ENCODE data around the gene PPP4R1.

The PPP4R1 gene

DNA sequence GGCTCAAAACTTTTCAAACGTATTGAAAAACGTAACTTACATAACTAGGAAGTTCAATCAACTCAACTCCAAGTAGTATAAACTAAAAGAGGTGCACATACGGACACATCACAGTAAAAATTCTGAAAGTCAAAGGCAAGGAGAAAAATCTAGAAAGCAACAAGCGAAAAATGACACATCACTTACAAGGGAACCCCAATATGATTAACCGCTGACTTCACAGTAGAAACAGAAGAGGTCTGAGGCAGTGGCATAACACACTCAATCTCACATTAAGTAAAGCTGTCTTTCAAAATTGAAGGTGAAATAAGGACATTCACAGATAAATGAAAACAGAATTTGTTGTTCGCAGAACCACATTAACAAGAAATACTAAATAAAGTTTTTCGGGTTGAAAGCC is 32.7 kb downstream of the PPP4R1 start:
- DNase-seq, result no peak

DNA sequence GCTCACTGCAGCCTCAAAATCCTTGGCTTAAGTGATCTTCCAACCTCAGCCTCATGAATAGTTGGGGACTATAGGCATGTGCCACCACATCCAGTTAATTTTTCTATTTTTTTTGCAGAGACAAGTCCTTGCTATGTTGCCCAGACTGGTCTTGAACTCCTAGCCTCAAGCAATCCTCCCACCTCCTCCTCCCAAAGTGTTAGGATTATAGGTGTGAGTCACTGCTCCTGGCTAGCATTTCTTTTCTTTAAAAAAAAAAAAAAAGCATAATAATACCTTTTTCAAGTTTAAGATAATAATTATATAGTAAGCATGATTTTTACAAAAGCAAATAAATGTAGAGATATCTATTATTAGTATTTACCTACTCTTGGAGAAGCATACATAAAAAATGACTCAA is 36.1 kb downstream of the PPP4R1 start:
- no peak for DNase-seq

DNA sequence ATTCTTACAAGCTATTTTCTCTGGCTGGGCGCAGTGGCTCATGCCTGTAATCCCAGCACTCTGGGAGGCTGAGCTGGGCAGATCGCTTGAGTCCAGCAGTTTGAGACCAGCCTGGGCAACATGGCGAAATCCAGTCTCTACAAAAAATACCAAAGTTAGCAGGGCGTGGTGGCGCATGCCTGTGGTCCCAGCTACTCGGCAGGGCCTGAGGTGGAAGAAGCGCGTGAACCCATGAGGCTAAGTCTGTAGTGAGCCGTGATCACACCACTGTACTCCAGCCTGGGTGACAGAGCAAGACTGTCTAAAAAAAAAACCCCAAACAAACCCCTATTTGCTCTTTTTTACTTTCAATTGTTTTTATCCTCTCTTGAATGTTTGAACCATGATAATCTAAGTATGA is 37.0 kb downstream of the PPP4R1 start:
- no peak for DNase-seq

DNA sequence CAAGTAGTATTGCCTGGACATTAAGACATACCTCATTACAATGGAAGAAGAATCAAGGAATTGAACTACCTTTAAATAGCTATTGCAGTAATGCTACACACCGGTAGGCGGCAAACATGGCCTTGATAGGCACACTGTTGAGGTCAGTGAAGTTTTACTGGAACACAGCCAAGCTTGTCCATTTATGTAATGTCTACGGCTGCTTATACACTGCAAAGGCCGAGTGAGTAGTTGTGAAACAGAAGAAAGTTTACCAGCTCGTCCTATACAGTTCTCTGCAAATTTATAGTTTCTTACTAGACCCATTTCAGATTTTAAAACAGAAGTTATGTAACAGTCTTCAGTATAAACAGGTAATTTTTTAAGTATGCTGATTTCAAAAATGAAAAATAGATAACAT is 38.8 kb downstream of the PPP4R1 start:
- peak; percentile 12 for DNase-seq

DNA sequence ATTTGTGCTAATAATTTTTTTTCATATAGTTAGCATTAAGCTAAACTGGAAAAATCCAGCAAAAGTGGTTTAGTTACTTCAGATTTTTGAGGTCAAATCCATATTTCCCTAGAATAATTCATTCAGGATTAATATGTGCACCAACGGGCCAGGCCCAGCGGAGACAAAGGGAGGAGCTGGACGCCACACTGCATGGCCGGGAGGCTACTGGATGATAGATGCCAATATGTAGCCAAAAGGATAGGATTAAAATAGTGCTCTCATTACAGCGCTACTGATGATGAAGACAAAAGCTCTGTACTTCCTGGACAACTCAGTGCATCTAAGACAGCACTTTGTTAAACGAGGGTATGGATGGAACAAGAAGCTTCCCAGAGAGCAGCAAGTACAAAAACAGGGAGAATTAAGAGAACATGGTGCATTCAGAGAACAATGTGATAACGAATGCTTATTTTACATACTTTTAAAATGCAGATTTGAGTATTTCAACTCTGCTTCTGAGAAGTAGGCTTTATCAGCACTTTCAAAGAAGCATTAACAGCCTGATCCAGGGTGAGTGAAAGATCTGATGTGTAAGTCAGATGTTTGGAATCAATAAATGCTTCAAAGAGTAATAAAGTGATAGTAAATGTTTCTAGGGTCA is 39.8 kb downstream of the PPP4R1 start:
- DNase-seq, result no peak

DNA sequence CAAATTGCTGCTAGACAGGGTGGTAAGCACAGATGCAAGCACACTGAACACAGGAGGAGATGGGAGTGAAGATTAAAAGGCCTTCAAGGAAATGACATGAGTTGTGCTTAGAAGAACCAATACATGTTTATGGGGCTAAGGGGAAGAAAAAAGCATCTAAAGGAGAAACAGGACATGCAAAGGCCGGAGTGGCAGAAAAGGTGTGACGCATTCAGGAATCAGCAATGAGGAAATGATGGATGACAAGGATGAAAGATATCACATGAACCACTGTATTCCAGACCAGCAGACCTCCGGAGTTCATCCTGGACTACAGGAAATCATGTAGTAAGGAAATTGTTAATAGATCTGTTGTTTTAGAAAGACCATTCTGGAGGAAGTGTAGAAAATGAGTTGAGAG is 42.8 kb downstream of the PPP4R1 start:
- DNase-seq, result no peak

DNA sequence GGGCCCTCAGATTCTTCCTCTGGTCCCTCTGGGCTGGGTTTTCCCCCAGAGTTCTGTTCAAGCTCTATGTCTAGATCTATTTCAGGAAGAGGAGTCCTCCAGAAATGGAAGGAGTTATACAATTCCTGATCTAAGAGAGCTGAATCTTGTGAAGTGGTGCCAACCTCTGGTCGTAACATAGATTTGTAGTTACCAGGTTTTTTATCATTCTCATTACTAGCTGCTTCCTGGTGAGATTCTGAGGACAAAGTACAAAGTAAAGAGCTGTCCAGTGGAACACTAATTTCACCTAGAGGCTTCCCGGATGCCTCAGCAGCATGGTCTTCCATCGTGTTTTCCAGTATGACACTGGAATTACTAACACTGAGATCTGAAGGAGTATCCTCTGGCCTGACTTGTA is 44.1 kb downstream of the PPP4R1 start:
- DNase-seq, result no peak

DNA sequence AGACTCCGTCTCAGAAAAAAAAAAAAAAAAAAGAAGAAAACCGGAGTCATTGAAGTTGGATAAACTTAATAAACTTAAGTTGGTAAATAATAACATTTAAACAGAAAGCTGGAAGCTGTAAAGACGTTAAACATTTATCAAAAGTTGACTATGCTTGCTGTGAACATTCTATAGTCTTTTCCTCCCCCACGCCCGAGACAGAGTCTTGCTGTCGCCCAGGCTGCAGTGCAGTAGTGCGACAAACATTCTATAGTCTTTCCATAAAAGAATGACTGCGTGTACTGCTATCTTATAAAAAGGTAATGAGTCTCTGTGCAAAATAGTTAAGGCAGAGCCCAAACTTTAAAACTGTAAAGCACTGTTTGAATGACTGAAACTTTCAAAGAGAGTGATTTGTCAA is 45.2 kb downstream of the PPP4R1 start:
- no peak for DNase-seq

DNA sequence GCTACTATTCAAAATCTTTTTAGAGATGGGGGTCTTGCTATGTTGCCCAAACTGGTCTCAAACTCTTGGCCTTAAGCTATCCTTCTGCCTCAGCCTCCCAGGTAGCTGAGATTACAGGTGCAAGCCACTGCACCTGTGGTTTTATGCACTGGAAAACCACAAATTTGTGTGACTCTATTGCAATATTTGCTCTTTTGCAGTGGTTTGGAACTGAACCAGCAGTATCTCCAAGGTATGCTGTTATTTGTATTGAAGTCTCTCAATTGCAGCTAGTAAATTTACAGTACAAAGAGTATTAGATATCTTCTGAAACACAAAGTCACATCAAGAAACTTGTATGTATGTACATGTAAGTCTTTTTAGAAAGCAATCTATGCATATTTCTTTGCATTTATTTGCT is 46.2 kb downstream of the PPP4R1 start:
- DNase-seq, result no peak

DNA sequence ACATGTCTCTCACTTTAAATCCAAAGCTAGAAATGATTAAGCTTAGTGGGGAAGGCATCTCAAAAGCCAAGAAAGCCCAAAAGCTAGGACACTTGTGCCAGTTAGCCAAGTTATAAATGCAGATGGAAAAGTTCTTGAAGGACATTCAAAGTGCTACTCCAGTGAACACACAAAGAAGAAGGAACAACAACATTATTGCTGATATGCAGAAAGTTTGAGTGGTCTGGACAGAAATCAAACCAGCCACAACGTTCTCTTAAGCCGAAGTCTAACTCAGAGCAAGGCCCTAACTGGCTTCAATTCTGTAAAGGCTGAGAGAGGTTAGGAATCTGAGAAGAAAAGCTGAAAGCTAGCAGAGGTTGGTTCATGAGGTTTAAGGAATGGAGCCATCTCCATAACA is 49.0 kb downstream of the PPP4R1 start:
- no peak for DNase-seq

DNA sequence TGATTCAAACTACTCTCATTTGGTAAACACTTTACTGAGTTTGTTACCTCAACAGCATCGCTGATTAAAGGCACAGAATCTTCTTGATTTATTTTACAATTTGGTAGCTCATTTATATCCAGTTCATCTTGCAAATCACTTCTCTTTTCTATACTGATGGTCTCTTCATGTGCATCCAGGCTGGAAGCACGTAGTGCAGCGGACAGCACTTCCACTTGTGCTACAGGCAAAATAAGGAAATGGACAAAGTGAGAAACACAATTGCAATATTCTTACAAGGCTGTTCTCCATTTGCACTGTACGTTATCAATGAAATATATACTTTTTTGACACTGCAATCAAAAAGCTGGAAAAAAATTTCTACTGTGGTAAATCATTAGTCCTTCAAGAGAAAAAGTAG is 51.0 kb downstream of the PPP4R1 start:
- no peak for DNase-seq

DNA sequence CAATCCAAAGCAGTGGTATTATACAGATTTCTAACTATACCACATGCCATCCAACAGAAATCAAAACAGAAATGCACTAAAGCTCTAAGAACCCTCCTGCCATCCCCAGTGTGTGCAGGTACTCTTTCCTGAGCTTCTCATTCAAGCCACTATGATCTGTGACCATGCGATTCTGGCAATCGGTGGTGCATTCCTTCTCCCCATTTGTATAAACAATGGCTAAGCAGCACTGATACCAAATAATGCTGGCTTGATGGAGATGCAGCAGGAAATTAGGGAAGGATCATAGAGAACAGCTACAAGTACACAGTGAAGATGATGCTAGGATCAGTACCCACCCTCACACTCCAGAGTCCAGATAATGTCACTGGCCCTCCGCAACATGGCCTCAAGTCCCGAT is 51.8 kb downstream of the PPP4R1 start:
- DNase-seq, result no peak

DNA sequence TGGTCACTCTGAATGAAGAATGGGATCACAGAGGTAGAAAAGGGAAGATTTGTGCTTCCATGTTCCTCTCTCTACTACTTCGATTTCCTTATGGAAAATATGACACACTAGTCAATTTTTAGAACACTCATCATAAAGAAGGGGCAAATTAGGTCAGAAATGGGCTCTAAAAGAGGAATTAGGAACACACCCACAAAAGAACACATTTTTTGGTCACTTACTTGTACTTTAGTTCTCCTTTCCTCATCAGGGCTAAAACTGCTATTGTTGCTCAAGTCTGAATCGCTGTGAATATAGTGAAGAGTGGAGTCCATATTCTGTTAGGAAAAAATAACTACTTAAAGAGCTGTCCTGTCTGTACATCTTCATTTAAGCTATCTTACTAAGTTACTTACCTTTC is 52.6 kb downstream of the PPP4R1 start:
- no peak for DNase-seq

DNA sequence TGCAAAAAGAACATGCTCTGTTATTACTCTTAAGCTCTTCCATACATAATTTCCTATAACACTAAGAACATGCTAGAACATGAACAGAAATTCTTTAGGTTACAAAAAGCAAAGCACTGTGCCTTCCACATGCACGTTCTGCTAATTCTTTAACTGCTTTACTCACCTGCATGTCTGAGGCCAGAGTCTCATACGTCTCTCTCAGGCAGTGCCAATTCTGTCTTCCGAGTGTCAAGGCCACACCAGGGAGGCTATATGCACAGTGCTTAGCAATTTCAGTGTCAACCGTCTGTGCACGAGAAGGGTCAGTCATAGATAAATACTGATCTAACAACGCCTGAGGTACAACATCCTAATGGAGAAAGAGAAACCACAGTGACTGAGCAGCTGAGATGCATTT is 55.1 kb downstream of the PPP4R1 start:
- DNase-seq, result no peak

DNA sequence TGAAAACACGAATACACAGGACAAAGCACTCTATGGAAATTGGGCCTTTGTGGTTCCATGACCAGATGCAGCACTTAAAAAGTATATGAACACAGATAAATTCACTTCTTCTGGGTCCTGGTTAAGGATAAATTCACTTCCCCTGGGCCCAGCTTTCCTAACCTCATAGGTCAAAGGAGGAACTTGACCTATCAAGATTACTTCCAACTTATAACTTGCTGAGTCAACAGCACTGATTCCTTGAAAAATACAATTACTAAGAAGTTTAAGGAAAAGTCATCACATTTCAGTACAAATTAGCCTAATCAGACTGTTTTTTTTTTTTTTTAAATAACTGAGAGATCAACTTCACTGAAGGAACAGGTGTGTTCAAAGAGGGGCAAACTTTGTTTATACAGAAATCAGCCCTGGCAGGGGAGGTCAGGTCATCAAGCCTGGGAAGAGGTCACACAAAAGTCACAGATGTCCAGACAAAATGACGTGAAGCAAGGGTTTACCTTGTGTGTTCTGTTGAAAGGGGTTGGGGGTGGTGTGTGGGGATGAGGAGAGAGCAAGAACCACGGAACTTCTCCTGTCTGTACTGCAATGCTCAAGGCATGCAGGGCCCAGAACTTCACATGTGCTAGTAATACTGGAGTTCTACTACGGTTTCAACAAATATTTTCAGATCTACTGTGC is 55.8 kb downstream of the PPP4R1 start:
- no peak for DNase-seq

DNA sequence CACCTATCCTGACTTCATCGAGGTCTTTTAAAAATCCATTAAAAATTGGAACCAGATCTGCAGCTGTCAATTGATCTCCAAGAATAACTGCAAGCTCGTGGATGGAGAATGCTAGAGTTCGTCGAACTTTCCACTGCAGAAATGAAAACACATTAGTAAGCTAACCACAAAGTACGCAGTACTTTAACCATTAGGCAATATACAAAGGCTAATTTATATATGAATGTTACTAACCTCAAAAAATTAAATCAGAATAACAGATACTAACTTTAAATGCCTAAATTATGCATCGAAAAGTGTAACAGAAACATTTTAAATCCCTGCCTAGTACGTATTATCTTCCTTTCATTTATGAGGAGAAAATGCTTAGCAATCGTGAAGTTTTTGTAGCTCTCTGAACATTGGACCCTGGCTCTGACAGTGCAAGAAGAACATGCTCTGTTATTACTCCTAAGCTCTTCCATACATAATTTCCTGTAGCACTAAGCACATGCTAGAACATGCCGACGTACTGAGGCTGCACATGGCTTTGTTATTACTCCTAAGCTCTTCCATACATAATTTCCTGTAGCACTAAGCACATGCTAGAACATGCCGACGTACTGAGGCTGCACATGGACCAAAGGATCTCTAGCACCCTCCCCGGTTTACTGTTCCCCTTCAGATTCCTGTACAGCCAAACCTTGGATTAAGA is 57.0 kb downstream of the PPP4R1 start:
- DNase-seq, result no peak

DNA sequence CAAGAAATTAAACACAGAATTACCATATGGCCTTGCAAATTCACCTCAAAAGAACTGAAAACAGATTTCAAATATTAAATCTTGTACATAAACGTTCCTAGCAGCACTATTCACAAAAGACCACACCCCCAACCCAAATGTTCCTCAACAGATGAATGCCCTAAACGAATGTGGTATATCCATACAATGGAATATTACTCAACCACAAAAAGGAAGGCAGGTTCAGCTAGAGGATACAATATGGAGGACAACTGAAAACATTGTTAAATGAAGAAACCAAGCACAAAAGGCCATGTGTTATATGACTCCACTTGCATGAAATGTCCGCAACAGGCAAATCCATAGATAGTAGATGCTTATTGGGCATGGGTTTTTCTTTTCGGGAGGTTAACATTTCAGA is 61.7 kb downstream of the PPP4R1 start:
- DNase-seq, result no peak

DNA sequence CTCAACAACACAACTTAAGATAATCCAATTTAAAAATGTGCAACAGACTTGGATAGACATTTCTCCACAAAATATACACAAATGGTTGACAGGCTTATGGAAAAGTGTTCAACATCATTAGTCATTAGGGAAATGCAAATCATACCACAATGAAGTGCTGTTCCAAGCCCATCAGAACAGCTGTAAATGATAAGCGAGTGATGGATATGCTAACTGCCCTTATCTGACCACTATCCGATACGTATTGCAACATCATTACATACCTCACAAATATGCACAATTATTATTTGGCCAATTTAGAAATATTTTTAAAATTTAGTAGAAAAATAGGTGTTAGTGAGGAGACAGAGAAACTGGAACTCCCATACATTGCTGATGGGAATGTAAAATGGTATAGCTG is 62.2 kb downstream of the PPP4R1 start:
- DNase-seq, result no peak

DNA sequence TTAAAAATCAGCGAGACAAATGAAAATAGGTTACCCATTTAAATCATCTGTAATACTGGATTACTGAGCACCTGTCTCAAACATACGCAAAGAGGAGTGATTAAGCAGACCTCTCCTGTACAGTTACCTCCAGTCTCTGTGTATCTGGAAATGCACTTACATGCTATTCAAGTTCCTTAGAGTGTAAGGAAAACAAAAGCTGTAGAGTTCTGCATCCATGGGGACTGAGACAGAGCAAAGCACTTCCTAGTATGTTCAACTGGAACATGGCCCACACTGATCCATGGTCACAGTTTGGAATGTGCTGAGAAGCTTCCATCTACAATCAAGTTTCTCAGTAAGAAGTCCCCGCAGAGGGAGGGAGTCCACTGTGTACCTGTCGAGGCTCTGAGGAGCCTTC is 63.9 kb downstream of the PPP4R1 start:
- no peak for DNase-seq

DNA sequence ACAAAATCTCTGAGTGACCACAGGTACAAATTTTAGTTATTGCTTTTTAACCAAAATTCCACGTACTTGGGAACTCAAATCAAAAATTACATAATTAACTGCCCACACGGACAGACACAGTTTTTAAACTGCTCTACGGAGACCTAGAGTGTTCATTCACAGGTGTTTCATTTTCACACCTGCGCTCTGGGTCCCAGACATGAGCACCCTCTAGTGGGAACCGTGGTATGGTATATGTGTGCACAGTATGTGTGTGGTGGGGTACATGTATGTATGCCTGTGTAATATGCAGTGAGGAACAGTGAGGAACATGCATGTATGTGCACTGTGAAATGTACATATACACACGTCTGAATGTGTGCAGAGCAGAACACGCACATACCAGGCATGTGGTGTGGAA is 65.0 kb downstream of the PPP4R1 start:
- DNase-seq, result no peak

DNA sequence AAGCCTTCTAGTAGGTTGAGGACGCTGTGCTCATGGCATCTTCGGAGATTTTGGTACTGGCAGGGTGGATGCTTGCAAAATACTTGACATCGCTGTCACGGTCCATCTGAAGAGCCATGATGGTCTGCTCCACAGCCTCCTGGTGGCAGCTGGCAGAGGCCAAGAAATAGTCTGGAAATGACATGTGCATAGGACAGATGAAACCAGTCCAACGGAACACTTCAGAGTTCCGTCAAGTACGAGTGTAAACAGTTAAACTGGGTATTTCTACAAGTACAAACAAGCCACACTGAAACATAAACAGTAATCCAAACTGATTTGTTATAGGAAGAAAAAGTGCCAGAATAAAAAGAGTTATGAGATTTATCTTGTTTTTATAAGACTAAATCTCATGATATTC is 66.6 kb downstream of the PPP4R1 start:
- no peak for DNase-seq

DNA sequence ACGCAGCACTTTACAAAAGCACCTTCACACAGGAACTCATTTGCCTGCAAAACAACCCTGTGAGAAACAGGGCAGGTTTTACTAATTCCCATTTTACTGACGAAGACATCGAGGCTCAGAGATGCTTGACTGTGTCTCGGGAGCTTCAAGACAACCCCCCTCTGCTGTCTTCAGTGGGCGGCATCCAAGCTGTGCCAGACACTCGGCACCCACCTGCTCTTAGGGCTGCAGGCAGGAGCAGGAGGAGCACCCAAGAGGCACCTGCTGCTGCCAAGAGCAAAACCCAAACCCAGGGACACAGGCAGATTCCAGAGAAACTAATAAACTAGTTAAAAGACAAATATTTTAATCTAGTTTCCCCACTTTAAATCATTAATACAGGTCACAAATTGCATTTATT is 67.9 kb downstream of the PPP4R1 start:
- DNase-seq, result no peak

DNA sequence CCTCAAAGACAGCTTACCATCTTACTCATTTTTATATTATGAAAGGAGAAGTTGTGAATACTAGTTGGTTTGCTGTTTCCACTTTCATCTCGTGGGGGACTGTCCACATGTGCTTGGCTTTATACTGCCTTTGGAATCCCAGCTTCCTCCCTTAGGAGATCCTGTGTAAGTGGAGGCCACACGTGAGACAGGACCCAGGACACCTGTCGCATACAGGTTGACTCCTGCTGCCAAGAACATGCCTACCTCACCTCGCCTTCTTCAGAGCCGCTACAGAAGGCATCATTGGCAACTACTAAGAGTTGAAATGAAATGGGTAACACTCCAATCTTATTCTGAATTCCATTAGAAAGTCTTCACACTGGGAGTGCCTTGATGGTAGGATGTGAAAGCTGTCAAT is 69.3 kb downstream of the PPP4R1 start:
- no peak for DNase-seq

DNA sequence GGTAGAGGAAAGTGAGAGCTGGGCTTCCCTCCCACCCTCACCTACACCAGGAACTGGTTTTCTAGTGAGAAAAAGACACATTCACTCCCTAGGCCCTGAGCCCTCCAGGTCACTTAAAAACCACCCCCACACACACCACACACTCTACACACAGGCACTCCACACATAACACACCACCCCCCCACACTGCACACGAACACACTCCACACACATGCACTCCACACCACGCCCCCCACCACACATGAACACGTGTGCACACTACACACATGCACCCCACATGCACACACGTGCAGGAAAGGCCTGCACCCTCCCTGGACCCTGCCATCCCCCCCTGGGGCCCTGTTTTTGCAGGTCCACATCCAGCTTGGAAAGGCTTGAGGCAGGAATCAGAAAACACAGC is 71.4 kb downstream of the PPP4R1 start:
- no peak for DNase-seq

DNA sequence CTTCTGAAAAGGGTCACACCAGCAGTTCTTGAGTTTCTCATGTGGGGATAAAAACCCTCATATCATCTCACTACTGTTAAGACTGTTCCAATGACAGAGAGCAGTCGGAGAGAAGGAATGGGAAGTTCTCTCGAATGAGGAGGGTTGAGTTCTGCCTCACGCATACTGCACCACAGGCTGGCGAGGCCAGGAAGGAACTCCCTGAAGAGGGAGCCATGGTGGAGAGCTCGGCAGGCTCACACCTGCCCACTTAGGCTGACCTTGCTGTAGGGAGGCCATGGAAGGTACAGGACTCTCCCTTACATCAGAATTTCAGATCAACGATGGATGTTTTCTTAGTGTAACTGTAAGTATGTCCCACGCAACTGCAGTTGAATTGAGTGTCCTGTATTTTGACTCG is 74.4 kb downstream of the PPP4R1 start:
- no peak for DNase-seq
